A673 (cell line): ENCODE results near the gene DGKD. TPM values are rescaled to one million over a fixed set of nuclear protein-coding genes. Genes with fewer than 3 reads are reported as not detected.
A peak's percentile ranks its signal among the peaks of the same experiment; 100 is the strongest.

ENCODE experiments used
- BruUV-seq: library from RNA; stranded (reverse); fragments of 400-500 nt; replicated peaks from 2 replicates; lab custom pipeline; 2021; lab: Mats Ljungman, UMichigan
- CTCF ChIA-PET: fragments of 300-600 bp; sonication (Branson Sonifier 250); formaldehyde crosslinking; loops from one replicate; lab custom pipeline; 2022; ENCODE audit warnings: antibody characterized with exemption; lab: Charles Lee
- POLR2A ChIA-PET: fragments of 300-600 bp; sonication (Branson Sonifier 250); formaldehyde crosslinking; loops from one replicate; lab custom pipeline; 2022; ENCODE audit warnings: antibody characterized with exemption; ENCODE audit not compliant: low non-redundant PET; lab: Charles Lee
- DNase-seq: peaks from one replicate; pipeline ENCODE4 v3.0.0-alpha.2; 2015; ENCODE audit warnings: low spot score
- H3K27ac ChIP-seq: fragments of 200-600 bp; sonication (generic); 2 replicates; pipeline ENCODE4 v1.5.1; 2016; ENCODE audit warnings: mixed run types, low read depth, mild to moderate bottlenecking, mixed read lengths, antibody characterized with exemption, low read length; ENCODE audit not compliant: poor library complexity, severe bottlenecking
- H3K27me3 ChIP-seq: fragments of 200-600 bp; sonication (generic); replicated peaks from 2 replicates; pipeline ENCODE4 v1.6.1; 2017; ENCODE audit warnings: mixed run types, low read depth, mild to moderate bottlenecking, mixed read lengths, antibody characterized with exemption, low read length; ENCODE audit not compliant: insufficient read depth, poor library complexity
- H3K36me3 ChIP-seq: fragments of 200-600 bp; sonication (generic); 2 replicates; pipeline ENCODE4 v1.6.1; 2016; ENCODE audit warnings: mixed run types, mild to moderate bottlenecking, mixed read lengths, antibody characterized with exemption, low read length; ENCODE audit not compliant: insufficient read depth, poor library complexity, severe bottlenecking
- H3K4me1 ChIP-seq: fragments of 200-600 bp; sonication (generic); 2 replicates; pipeline ENCODE4 v1.6.1; 2017; ENCODE audit warnings: mixed run types, mild to moderate bottlenecking, mixed read lengths, antibody characterized with exemption, low read length; ENCODE audit not compliant: insufficient read depth, poor library complexity, severe bottlenecking
- H3K4me3 ChIP-seq: fragments of 200-600 bp; sonication (generic); 2 replicates; pipeline ENCODE4 v1.5.1; 2016; ENCODE audit warnings: low read depth, mixed run types, mild to moderate bottlenecking, mixed read lengths, low read length; ENCODE audit not compliant: poor library complexity, severe bottlenecking
- H3K9me3 ChIP-seq: fragments of 200-600 bp; sonication (generic); 2 replicates; pipeline ENCODE4 v1.6.1; 2016; ENCODE audit warnings: mixed run types, low read depth, mild to moderate bottlenecking, mixed read lengths, antibody characterized with exemption, low read length; ENCODE audit not compliant: poor library complexity, severe bottlenecking
- EZH2 ChIP-seq: fragments of 200-600 bp; sonication (generic); IDR thresholded peaks from 2 replicates; pipeline ENCODE4 v1.6.1; 2017; ENCODE audit warnings: borderline replicate concordance, low read depth, mild to moderate bottlenecking, mixed read lengths, antibody characterized with exemption, low read length; ENCODE audit not compliant: poor library complexity, severe bottlenecking
- intact Hi-C: fragments of 100-400 bp; cut with micrococcal nuclease; formaldehyde crosslinking; loops from one replicate; pipeline ENCODE4 v1.10.0; 2022; ENCODE audit not compliant: unreplicated experiment
- total RNA-seq: library from RNA; stranded (reverse); gene quantifications from 2 replicates; pipeline ENCODE4 v1.2.3, GENCODE V29; 2021
- TF ChIP-seq, protein P1 (sequence below): fragments of 300-800, 200-600 bp; sonication (generic); conservative IDR thresholded peaks from 2 replicates; pipeline ENCODE4 v1.5.1; 2017; ENCODE audit warnings: low read depth, mild to moderate bottlenecking, antibody characterized with exemption, low read length, moderate library complexity, mixed read lengths

DGKD gene
- total RNA-seq, 1 experiment from 2014 or later = 128 TPM

DNA sequence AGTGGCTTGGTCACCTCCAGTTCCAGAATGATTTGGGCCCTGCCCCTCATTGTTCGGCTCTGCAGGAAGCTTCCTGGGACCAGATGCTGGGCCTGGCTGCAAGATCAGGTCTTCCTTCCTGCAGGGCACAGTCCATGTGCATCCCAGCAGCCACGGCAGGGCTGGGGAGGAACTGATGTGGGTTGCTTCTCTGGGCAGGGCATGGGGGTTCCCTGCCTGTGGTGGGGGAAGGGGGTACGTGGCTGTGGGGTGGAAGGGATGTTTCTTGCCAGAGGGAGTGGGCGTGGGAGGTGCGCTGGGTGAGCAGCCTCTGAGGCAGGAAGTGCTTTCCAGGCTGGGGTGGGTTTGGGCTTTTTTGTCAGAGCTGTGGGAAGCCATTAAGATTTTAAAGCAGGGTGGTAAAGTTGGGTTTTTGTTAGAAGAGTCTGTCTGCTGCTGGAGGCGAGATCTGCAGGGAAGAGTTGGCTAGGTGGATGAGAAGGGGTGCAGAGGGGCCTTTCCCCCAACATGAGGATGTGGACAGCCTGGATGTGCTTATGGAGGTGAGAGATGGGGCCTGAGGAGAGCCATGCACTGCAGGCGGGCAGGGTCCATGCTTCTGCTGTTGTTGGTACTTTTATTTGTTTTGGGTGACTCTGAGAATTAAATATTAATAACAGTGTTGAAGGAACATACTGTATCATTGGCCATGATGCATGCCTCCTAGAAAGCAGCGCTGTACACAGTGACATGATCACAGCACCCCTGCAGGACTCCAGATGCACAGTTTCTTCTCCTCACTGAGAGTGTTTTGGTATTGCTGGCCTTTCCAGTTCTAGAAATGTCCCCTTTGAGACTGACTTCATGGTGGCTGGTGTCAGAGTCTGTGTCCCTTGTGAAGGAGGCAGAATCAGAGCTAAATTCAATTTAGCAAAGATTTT lies 45.3 kb downstream of the DGKD start:
- no peaks in the 10 kb centered on the region for H3K27me3 ChIP-seq
- DNase-seq = peak; percentile 35
- H3K9me3 ChIP-seq = no peaks in the 10 kb centered on the region
- ChIA-PET CTCF (no interaction called here), POLR2A (no interaction called here)
- H3K4me3 ChIP-seq = no peak overlapping the region
- TF ChIP-seq EZH2 = no peak
- TF ChIP-seq, protein P1, sequence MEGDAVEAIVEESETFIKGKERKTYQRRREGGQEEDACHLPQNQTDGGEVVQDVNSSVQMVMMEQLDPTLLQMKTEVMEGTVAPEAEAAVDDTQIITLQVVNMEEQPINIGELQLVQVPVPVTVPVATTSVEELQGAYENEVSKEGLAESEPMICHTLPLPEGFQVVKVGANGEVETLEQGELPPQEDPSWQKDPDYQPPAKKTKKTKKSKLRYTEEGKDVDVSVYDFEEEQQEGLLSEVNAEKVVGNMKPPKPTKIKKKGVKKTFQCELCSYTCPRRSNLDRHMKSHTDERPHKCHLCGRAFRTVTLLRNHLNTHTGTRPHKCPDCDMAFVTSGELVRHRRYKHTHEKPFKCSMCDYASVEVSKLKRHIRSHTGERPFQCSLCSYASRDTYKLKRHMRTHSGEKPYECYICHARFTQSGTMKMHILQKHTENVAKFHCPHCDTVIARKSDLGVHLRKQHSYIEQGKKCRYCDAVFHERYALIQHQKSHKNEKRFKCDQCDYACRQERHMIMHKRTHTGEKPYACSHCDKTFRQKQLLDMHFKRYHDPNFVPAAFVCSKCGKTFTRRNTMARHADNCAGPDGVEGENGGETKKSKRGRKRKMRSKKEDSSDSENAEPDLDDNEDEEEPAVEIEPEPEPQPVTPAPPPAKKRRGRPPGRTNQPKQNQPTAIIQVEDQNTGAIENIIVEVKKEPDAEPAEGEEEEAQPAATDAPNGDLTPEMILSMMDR = peak; percentile 12; the same call in 1 of the 2 replicates
- peaks cover 15% of the 10 kb centered on the region for H3K4me1 ChIP-seq
- BruUV-seq = no TSS peak
- H3K27ac ChIP-seq = peak overlapping the region; percentile 63
- H3K36me3 ChIP-seq = peaks cover 6% of the 10 kb centered on the region
- intact Hi-C loops = no loop called here

DNA sequence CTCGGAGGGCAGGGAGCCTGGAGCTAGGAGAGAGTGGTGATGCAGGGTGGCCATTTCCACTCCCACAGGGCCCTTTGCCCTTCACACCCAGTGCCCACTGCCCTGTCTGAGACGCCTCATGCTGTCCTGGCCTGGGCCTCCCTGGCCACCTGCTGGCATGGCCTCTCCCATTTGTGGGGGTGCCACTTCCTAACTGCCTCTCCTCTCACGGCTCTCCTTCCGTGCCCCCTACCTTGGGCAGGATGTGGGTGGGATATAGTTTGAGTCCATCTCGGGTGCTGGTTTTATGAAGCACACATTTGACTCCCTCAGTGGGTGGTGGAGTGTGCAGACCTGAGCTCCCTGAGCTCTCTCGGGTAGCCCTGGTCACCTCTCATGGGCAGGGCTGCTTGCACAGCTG lies 46.0 kb downstream of the DGKD start:
- ChIA-PET POLR2A (no interaction called here), CTCF (no interaction called here)
- H3K27ac ChIP-seq = peak overlapping the region; percentile 63
- no peak overlapping the region for H3K4me3 ChIP-seq
- H3K9me3 ChIP-seq = no peaks in the 10 kb centered on the region
- no peaks in the 10 kb centered on the region for H3K27me3 ChIP-seq
- BruUV-seq = no TSS peak
- no peak for TF ChIP-seq EZH2
- TF ChIP-seq, protein P1 = no peak
- H3K36me3 ChIP-seq = peaks cover 5% of the 10 kb centered on the region
- intact Hi-C loops = no loop called here
- DNase-seq = no peak
- H3K4me1 ChIP-seq = peaks cover 15% of the 10 kb centered on the region

DNA sequence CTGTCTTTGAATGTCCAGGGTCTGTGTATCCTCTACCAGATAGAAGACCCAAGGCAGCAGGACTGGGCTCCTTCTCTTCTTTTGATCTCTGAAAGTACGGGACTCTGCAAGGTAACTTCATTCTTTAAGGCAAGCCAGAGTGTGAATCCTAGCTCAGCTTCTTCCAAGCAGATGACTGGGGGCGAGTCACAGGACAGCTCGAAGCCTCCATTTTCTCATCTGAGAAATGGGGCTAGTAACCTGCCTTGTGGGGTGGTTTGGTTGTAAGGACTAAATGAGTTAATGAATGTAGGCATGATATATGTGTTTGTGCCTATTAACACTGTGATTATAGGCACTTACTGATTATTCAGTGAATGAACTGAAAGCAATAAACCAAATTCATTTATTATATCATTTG lies 46.7 kb downstream of the DGKD start:
- CTCF ChIA-PET = no interaction called here
- no TSS peak for BruUV-seq
- no peak for DNase-seq
- H3K27me3 ChIP-seq = no peaks in the 10 kb centered on the region
- POLR2A ChIA-PET = no interaction called here
- H3K4me1 ChIP-seq = peaks cover 15% of the 10 kb centered on the region
- no peak overlapping the region for H3K4me3 ChIP-seq
- TF ChIP-seq, protein P1 = no peak
- no peak for TF ChIP-seq EZH2
- intact Hi-C loops = no loop called here
- H3K9me3 ChIP-seq = no peaks in the 10 kb centered on the region
- peaks cover 5% of the 10 kb centered on the region for H3K36me3 ChIP-seq
- H3K27ac ChIP-seq = peak overlapping the region; percentile 63
